Loucy (cell line): ENCODE measurements around the gene TAAR1.
"Not testable (repeated sequence)": the region's sequence is repeated elsewhere in the genome, so short reads cannot be mapped to it uniquely, and the experiment has no call there.

Experiments used
- H2AFZ ChIP-seq: fragments of 200-600 bp; sonication (generic); 2 replicates; pipeline ENCODE4 v1.6.0; 2016; ENCODE audit warnings: antibody characterized with exemption, mild to moderate bottlenecking, low read length, moderate library complexity
- H3F3A ChIP-seq: fragments of 200-600 bp; 2 replicates; pipeline ENCODE4 v1.6.0; 2016; ENCODE audit warnings: antibody characterized with exemption, low read depth, mild to moderate bottlenecking
- H3K27me3 ChIP-seq: fragments of 200-600 bp; sonication (generic); 2 replicates; pipeline ENCODE4 v1.6.1; 2014; ENCODE audit warnings: low read length, mild to moderate bottlenecking; ENCODE audit not compliant: insufficient read depth, poor library complexity, severe bottlenecking
- H3K36me3 ChIP-seq: fragments of 200-600 bp; sonication (generic); 2 replicates; pipeline ENCODE4 v1.6.1; 2016; ENCODE audit warnings: low read length; ENCODE audit not compliant: insufficient read depth
- H3K4me1 ChIP-seq: fragments of 200-600 bp; sonication (generic); 2 replicates; pipeline ENCODE4 v1.5.1; 2014; ENCODE audit warnings: low read length, mild to moderate bottlenecking; ENCODE audit not compliant: insufficient read depth, poor library complexity, severe bottlenecking
- H3K4me2 ChIP-seq: fragments of 200-600 bp; sonication (generic); 2 replicates; pipeline ENCODE4 v1.6.0; 2014; ENCODE audit warnings: antibody characterized with exemption, low read length, low read depth, mild to moderate bottlenecking; ENCODE audit not compliant: poor library complexity, severe bottlenecking
- H3K4me3 ChIP-seq: fragments of 200-600 bp; sonication (generic); 2 replicates; pipeline ENCODE4 v1.5.1; 2014; ENCODE audit warnings: low read length, mild to moderate bottlenecking, mixed read lengths; ENCODE audit not compliant: poor library complexity, severe bottlenecking
- H3K79me2 ChIP-seq: fragments of 200-600 bp; sonication (generic); 2 replicates; pipeline ENCODE4 v1.6.1; 2014; ENCODE audit warnings: low read length; ENCODE audit not compliant: insufficient read depth
- H3K9ac ChIP-seq: fragments of 200-600 bp; sonication (generic); 2 replicates; pipeline ENCODE4 v1.6.0; 2014; ENCODE audit warnings: mild to moderate bottlenecking, low read depth, low read length, moderate library complexity; ENCODE audit not compliant: poor library complexity, severe bottlenecking
- H3K9me2 ChIP-seq: fragments of 200-600 bp; sonication (generic); replicated peaks from 2 replicates; pipeline ENCODE4 v1.6.1; 2016; ENCODE audit warnings: low read depth, low read length, mixed read lengths
- H3K9me3 ChIP-seq: fragments of 200-600 bp; sonication (generic); 2 replicates; pipeline ENCODE4 v1.6.1; 2014; ENCODE audit warnings: mild to moderate bottlenecking, antibody characterized with exemption, low read length, low read depth; ENCODE audit not compliant: insufficient read depth
- H4K20me1 ChIP-seq: fragments of 200-600 bp; sonication (generic); 2 replicates; pipeline ENCODE4 v1.6.0; 2014; ENCODE audit warnings: antibody characterized with exemption, low read length, mild to moderate bottlenecking; ENCODE audit not compliant: insufficient read depth, poor library complexity, severe bottlenecking
- EZH2phosphoT487 ChIP-seq: fragments of 200-600 bp; IDR thresholded peaks from 2 replicates; pipeline ENCODE4 v1.6.1; 2018; ENCODE audit warnings: antibody characterized with exemption, mild to moderate bottlenecking, moderate library complexity, borderline replicate concordance
- TF ChIP-seq, protein P1 (sequence below): fragments of 200-600 bp; sonication (generic); conservative IDR thresholded peaks from 2 replicates; pipeline ENCODE4 v1.5.1; 2014; ENCODE audit warnings: mild to moderate bottlenecking, antibody characterized with exemption, low read length

TAAR1 gene

DNA sequence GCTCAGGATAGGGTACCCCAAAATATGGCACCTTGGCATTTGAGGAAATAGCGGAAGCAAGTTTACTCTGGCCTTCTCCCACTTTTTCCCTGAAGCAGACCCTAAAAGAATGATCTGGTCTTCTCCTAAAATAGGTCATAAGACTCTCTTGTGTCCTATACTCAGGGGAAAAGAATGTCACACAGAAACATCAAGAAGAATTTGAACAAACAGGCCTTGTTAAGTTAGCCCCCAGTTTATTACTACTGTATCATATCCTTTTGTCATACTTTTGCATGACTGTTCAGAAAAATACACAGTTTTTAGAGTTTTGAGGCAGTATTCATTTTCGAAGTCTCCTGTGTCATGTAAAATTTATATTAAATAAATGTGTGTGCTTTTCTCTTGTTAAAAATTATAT lies 47.4 kb downstream of the TAAR1 start:
- no peak for TF ChIP-seq EZH2phosphoT487
- TF ChIP-seq, protein P1, sequence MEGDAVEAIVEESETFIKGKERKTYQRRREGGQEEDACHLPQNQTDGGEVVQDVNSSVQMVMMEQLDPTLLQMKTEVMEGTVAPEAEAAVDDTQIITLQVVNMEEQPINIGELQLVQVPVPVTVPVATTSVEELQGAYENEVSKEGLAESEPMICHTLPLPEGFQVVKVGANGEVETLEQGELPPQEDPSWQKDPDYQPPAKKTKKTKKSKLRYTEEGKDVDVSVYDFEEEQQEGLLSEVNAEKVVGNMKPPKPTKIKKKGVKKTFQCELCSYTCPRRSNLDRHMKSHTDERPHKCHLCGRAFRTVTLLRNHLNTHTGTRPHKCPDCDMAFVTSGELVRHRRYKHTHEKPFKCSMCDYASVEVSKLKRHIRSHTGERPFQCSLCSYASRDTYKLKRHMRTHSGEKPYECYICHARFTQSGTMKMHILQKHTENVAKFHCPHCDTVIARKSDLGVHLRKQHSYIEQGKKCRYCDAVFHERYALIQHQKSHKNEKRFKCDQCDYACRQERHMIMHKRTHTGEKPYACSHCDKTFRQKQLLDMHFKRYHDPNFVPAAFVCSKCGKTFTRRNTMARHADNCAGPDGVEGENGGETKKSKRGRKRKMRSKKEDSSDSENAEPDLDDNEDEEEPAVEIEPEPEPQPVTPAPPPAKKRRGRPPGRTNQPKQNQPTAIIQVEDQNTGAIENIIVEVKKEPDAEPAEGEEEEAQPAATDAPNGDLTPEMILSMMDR, result no peak
- no peak overlapping the region for H3K9ac ChIP-seq

DNA sequence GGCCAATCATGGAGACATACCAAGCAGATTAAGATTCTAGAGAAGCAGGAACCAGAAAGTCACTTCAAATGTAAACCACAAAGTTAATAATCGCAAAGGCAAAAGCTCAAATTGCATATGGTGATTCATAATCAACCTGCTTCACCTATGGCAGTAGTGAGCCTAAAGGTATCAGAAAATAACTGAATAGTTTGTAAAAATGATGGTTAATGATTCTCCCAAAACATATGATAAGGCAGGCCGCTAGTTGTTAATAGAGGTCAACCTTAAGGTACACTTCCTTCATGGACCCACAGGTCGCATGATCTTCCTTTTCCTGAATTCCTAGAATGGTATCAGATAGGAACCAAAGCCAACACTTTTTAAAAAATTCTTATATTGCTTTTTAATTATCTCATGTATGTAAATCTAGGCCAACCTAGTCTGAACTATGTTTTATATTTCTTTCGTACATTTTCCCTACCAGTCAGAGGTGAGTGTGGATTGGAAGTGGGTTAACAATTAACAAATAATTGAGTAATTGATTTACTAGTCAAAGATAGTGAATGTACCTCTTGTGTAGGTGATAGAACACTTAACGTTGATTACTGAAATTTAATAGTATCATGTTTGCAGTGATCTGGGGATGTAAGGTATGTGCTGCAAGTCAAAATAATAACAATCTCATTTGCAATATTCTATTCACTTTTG lies 51.3 kb downstream of the TAAR1 start:
- no peak overlapping the region for H3K4me2 ChIP-seq
- no peaks in the 10 kb centered on the region for H3K79me2 ChIP-seq
- no peaks in the 10 kb centered on the region for H3K9me3 ChIP-seq
- no peak overlapping the region for H3K4me3 ChIP-seq
- H3K27me3 ChIP-seq, result no peaks in the 10 kb centered on the region
- H3K9ac ChIP-seq, result no peak overlapping the region
- H3F3A ChIP-seq, result no peaks in the 10 kb centered on the region
- H3K36me3 ChIP-seq, result no peaks in the 10 kb centered on the region
- H2AFZ ChIP-seq, result no peak overlapping the region
- TF ChIP-seq, protein P1, result no peak
- no peak for TF ChIP-seq EZH2phosphoT487
- no peaks in the 10 kb centered on the region for H3K9me2 ChIP-seq
- H4K20me1 ChIP-seq, result no peaks in the 10 kb centered on the region
- H3K4me1 ChIP-seq, result peaks cover 25% of the 10 kb centered on the region

More for the DNA sequence above, 47.4 kb downstream of the TAAR1 start:
- H3K4me1 ChIP-seq, result no peaks in the 10 kb centered on the region
- no peak overlapping the region for H3K4me2 ChIP-seq
- H3K79me2 ChIP-seq, result no peaks in the 10 kb centered on the region
- no peak overlapping the region for H3K4me3 ChIP-seq
- H3K36me3 ChIP-seq, result no peaks in the 10 kb centered on the region
- no peaks in the 10 kb centered on the region for H3K9me2 ChIP-seq
- H3K9me3 ChIP-seq, result no peaks in the 10 kb centered on the region
- peak overlapping the region; percentile 57; the same call in 1 of the 2 replicates for H2AFZ ChIP-seq
- no peaks in the 10 kb centered on the region for H3K27me3 ChIP-seq
- no peaks in the 10 kb centered on the region for H3F3A ChIP-seq
- no peaks in the 10 kb centered on the region for H4K20me1 ChIP-seq

DNA sequence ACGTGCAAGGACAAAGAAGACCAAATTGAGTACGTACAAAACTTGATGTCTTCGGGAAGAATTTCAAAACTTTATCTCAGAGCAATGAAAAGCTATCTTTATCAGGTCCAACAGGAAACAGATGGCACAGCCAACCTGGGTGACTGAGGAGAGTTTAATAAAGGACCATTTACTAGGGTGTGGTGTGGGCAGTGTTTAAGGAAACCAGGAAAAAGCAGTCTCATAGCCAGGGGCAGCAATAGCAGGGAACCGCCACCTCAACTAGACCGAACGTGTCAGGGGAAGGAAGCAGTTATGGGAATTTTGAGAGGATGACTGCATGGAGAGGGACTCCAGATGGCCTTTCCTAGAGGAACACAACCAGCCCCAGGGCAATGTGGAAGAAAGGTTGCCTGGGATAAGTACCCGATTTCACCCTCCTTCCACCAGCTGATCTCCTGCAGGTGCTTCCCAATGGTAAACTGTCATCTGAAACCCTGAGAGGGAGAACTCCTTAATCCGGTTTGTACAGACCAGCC lies 54.3 kb downstream of the TAAR1 start:
- Histone ChIP-seq H2AFZ (no peak overlapping the region), H3K36me3 (no peaks in the 10 kb centered on the region), H3K9ac (peak overlapping the region; percentile 6), H3K4me2 (peak overlapping the region; percentile 53), H4K20me1 (no peaks in the 10 kb centered on the region), H3K79me2 (no peaks in the 10 kb centered on the region), H3K4me1 (peaks cover 29% of the 10 kb centered on the region), H3K9me3 (no peaks in the 10 kb centered on the region), H3K9me2 (no peaks in the 10 kb centered on the region), H3K4me3 (peak overlapping the region; percentile 29), H3K27me3 (no peaks in the 10 kb centered on the region), H3F3A (no peaks in the 10 kb centered on the region)
- TF ChIP-seq, protein P1, result no peak
- no peak for TF ChIP-seq EZH2phosphoT487

DNA sequence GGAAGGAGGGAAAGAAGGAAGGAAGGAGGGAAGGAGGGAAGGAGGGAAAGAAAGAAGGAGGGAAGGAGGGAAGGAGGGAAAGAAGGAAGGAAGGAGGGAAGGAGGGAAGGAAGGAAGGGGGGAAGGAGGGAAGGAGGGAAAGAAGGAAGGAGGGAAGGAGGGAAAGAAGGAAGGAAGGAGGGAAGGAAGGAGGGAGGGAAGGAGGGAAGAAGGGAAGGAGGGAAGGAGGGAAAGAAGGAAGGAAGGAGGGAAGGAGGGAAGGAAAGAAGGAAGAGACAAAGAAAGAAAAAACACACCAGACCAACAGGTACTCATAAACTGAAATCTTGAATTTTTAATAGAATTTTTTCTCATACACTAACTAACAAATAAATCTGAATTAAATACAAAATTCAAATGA lies 58.1 kb downstream of the TAAR1 start:
- H3K4me2 ChIP-seq, H3K9me3 ChIP-seq, H3K27me3 ChIP-seq, H3K36me3 ChIP-seq, H3K9ac ChIP-seq, H4K20me1 ChIP-seq, H3K79me2 ChIP-seq, H3F3A ChIP-seq, H3K4me3 ChIP-seq, H2AFZ ChIP-seq, H3K9me2 ChIP-seq: not testable (repeated sequence)
- H3K4me1 ChIP-seq, result peaks cover 29% of the 10 kb centered on the region
